Measurements from ENCODE around the gene SLC35B4.
A peak's percentile ranks its signal among the peaks of the same experiment; 100 is the strongest.
"Not testable (repeated sequence)": the region's sequence is repeated elsewhere in the genome, so short reads cannot be mapped to it uniquely, and the experiment has no call there.

The SLC35B4 gene

DNA sequence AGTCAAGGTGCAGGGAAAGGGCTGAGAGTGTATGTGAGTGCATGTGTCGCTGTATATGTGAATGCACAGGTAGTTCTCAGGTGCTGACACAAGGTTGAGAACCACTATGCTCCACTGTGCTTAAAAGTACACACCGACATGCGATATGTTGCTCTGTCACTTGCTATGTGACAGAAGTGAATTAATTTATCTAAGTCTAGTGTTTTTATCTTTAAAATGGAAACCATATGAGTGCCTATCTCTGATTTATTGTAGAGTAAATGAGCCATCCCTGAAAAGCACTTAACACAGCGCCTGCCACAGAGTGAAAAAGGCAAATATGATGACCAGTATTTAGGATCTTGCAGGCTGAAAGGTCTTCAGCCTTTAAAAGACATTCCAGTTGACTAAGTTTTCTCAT lies 4.9 kb downstream of the SLC35B4 start:
- no peak overlapping the region for H3K27ac ChIP-seq (ENCODE audit: low read depth, low read length)
- H3K4me3 ChIP-seq (ENCODE audit: low read depth, low read length), result no peak overlapping the region
- H3K4me1 ChIP-seq (ENCODE audit: control insufficient read depth, insufficient read depth, low read length), result peaks cover 6% of the 10 kb centered on the region
- no peaks in the 10 kb centered on the region for H3K9me3 ChIP-seq (ENCODE audit: control insufficient read depth, insufficient read depth, low read length)
- no peak overlapping the region for H3K9ac ChIP-seq (ENCODE audit: low read depth, low read length)
- H3K36me3 ChIP-seq (ENCODE audit: control insufficient read depth, insufficient read depth, low read length), result peaks cover 9% of the 10 kb centered on the region; the same call in 1 of the 2 replicates
- no peaks in the 10 kb centered on the region for H3K27me3 ChIP-seq (ENCODE audit: control insufficient read depth, insufficient read depth, low read length)

DNA sequence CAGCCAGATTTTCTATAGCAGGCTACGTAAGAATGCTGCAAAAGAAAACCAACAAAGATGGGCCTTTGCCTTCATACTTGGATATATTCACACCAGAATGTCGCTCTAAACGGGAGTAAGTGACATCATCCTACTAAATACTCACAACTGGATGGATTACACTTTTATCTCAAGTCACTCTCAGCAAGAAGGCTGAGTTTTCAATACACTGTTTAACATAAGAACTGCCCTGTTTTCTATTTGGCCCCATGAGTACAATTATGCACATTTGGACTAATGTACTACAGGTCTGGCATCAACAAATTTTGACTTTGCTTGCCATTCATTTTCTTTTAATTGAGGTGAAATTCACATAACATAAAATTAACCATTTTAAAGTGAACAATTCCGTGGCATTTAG lies 8.2 kb downstream of the SLC35B4 start:
- H3K27ac ChIP-seq (ENCODE audit: low read depth, low read length), result no peak overlapping the region
- no peaks in the 10 kb centered on the region for H3K27me3 ChIP-seq (ENCODE audit: control insufficient read depth, insufficient read depth, low read length)
- peaks cover 39% of the 10 kb centered on the region for H3K36me3 ChIP-seq (ENCODE audit: control insufficient read depth, insufficient read depth, low read length)
- H3K4me1 ChIP-seq (ENCODE audit: control insufficient read depth, insufficient read depth, low read length), result no peaks in the 10 kb centered on the region
- no peak overlapping the region for H3K9ac ChIP-seq (ENCODE audit: low read depth, low read length)
- no peaks in the 10 kb centered on the region for H3K9me3 ChIP-seq (ENCODE audit: control insufficient read depth, insufficient read depth, low read length)
- H3K4me3 ChIP-seq (ENCODE audit: low read depth, low read length), result no peak overlapping the region

DNA sequence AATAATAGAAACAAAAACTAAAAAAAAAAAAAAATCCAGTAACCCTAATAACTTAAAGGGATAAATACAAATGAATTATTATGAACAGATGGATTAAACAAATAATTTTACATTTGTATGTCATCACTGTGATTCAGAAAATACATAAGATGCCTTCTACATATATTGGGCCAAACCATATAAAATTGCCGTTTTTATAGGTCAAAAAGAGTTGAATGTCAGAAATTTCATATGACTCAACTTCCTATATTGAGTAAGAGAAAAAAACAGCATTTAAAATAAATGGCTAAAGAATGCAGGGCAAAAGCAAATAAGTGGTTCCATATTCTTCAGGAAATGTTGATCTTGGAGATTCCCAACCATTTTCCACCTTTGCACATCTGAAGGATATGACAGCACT lies 9.4 kb downstream of the SLC35B4 start:
- Histone ChIP-seq H3K36me3 (ENCODE audit: control insufficient read depth, insufficient read depth, low read length) (peaks cover 48% of the 10 kb centered on the region), H3K27ac (ENCODE audit: low read depth, low read length) (no peak overlapping the region), H3K27me3 (ENCODE audit: control insufficient read depth, insufficient read depth, low read length) (no peaks in the 10 kb centered on the region), H3K9ac (ENCODE audit: low read depth, low read length) (no peak overlapping the region), H3K9me3 (ENCODE audit: control insufficient read depth, insufficient read depth, low read length) (no peaks in the 10 kb centered on the region), H3K4me1 (ENCODE audit: control insufficient read depth, insufficient read depth, low read length) (no peaks in the 10 kb centered on the region), H3K4me3 (ENCODE audit: low read depth, low read length) (no peak overlapping the region)

DNA sequence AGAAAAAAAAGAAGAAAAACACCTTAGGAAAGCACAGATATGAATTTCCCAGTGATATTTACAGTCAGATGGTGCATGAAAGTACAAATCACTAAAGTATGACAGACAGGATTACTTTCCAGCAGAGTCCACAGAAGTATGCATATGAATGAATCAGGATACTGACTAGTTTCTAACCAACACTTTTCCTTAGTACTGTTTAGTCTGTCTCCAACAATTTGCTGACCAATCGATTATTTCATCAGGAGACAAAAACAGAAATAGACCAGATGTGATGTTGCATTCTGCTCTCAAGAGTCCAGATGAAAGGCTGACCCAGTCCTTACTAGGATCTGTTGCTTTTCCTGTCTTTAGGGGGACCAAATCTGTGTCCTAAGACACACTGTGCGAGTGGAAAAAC lies 14.6 kb downstream of the SLC35B4 start:
- H3K4me1 ChIP-seq (ENCODE audit: control insufficient read depth, insufficient read depth, low read length), result peaks cover 8% of the 10 kb centered on the region
- H3K9ac ChIP-seq (ENCODE audit: low read depth, low read length), result no peak overlapping the region
- no peak overlapping the region for H3K27ac ChIP-seq (ENCODE audit: low read depth, low read length)
- H3K36me3 ChIP-seq (ENCODE audit: control insufficient read depth, insufficient read depth, low read length), result peaks cover 88% of the 10 kb centered on the region
- no peaks in the 10 kb centered on the region for H3K9me3 ChIP-seq (ENCODE audit: control insufficient read depth, insufficient read depth, low read length)
- no peaks in the 10 kb centered on the region for H3K27me3 ChIP-seq (ENCODE audit: control insufficient read depth, insufficient read depth, low read length)
- no peak overlapping the region for H3K4me3 ChIP-seq (ENCODE audit: low read depth, low read length)

DNA sequence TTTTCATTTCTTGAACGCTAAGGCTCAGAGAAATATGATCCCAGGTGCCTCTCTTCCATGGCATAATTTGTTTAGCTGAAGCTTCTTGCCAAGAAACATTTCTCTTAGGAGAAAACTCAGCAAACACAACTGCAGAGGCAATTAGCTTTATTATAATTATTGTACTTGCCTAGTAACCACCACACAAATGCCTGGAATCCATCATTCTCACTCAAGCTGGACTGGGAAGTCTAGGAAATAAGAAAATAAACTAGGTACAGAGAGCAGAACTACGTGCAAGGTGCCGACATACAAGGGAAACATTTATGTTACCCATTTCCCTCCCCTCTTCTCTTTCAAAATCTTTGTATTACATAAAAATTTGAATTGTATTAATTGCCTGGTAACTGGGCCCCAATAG lies 15.1 kb downstream of the SLC35B4 start:
- Histone ChIP-seq H3K27me3 (ENCODE audit: control insufficient read depth, insufficient read depth, low read length) (no peaks in the 10 kb centered on the region), H3K36me3 (ENCODE audit: control insufficient read depth, insufficient read depth, low read length) (peaks cover 87% of the 10 kb centered on the region), H3K4me1 (ENCODE audit: control insufficient read depth, insufficient read depth, low read length) (peaks cover 8% of the 10 kb centered on the region), H3K9me3 (ENCODE audit: control insufficient read depth, insufficient read depth, low read length) (no peaks in the 10 kb centered on the region), H3K27ac (ENCODE audit: low read depth, low read length) (no peak overlapping the region), H3K4me3 (ENCODE audit: low read depth, low read length) (no peak overlapping the region), H3K9ac (ENCODE audit: low read depth, low read length) (no peak overlapping the region)

DNA sequence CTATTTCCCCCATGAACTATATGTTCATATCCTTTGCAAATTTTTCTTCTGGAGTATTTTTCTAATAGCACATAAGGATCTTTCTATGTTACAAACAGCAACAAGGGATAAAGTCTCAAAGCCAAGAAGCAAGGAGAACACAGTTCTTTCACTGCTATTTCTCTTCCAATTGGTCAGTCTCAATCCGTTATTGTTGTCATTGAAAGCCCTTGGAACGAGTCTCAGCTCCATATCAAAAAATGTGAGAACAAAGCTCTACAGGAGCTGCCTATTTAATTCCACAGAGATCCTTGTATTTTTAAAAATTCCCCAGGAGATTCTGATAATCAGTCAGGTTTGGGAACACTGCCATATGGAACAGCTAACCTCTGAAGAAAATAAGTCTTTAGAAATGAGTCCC lies 15.7 kb downstream of the SLC35B4 start:
- peaks cover 8% of the 10 kb centered on the region for H3K4me1 ChIP-seq (ENCODE audit: control insufficient read depth, insufficient read depth, low read length)
- H3K4me3 ChIP-seq (ENCODE audit: low read depth, low read length), result no peak overlapping the region
- H3K27me3 ChIP-seq (ENCODE audit: control insufficient read depth, insufficient read depth, low read length), result no peaks in the 10 kb centered on the region
- H3K9ac ChIP-seq (ENCODE audit: low read depth, low read length), result no peak overlapping the region
- H3K36me3 ChIP-seq (ENCODE audit: control insufficient read depth, insufficient read depth, low read length), result peaks cover 87% of the 10 kb centered on the region
- no peak overlapping the region for H3K27ac ChIP-seq (ENCODE audit: low read depth, low read length)
- no peaks in the 10 kb centered on the region for H3K9me3 ChIP-seq (ENCODE audit: control insufficient read depth, insufficient read depth, low read length)

DNA sequence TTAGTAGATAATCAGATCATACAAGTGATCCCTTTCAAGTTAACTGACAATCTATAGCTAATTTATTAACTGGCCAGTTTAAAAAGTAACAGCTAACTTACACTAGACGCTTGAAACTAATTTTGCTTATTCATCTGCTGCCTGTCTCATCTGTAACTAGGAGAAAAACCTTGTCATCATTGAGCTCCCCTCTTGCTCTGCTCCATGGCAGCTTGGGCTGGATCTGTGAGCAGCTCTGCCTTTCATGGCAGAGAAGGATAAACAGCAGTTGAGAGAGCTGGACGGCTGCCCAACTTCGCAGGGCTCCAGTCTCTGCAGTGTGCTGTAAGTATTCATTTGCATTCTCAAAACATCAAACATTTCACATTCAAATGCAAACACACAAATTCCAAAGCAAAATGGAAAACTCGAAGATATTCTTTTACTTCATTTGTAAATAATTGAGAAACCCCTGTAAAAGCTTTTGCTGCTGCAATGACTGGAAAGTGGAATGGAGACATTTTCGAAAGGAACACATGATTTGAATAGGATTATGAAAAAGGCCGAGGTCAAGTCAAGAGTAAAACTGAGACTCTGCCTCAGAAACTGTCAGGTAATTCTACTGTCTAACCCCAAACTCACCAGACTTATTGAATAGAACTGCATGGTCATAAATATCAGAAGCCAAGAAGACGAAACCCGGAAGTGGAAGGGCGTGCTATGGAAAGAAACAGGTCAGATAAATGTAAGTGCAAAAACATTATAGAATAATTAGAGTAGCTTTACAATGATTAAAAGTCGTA lies 17.6 kb downstream of the SLC35B4 start:
- H3K27ac ChIP-seq (ENCODE audit: low read depth, low read length), result peak overlapping the region; percentile 27
- no peaks in the 10 kb centered on the region for H3K9me3 ChIP-seq (ENCODE audit: control insufficient read depth, insufficient read depth, low read length)
- H3K27me3 ChIP-seq (ENCODE audit: control insufficient read depth, insufficient read depth, low read length), result no peaks in the 10 kb centered on the region
- H3K9ac ChIP-seq (ENCODE audit: low read depth, low read length), result no peak overlapping the region
- H3K4me3 ChIP-seq (ENCODE audit: low read depth, low read length), result no peak overlapping the region
- peaks cover 84% of the 10 kb centered on the region for H3K36me3 ChIP-seq (ENCODE audit: control insufficient read depth, insufficient read depth, low read length)
- H3K4me1 ChIP-seq (ENCODE audit: control insufficient read depth, insufficient read depth, low read length), result peaks cover 8% of the 10 kb centered on the region

DNA sequence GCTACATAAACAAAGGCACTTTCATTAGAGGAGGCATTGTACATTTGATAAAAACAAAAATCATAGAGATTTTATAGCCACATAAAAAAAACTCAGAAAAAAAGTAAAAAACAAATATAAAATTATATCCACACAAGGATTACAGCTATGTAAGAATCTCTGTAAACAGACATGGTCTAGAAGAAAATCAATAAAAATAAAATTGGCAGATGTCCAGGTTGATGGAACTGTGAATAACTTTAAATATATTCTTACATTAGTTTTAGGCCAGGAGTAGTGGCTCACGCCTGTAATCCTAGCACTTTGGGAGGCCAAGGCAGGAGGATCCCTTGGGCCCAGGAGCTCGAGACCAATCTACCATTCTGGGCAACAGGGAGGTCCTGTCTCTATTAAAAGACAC lies 19.2 kb downstream of the SLC35B4 start:
- Histone ChIP-seq H3K36me3 (ENCODE audit: control insufficient read depth, insufficient read depth, low read length) (peaks cover 75% of the 10 kb centered on the region), H3K27me3 (ENCODE audit: control insufficient read depth, insufficient read depth, low read length) (no peaks in the 10 kb centered on the region), H3K4me3 (ENCODE audit: low read depth, low read length) (no peak overlapping the region), H3K4me1 (ENCODE audit: control insufficient read depth, insufficient read depth, low read length) (peaks cover 8% of the 10 kb centered on the region), H3K27ac (ENCODE audit: low read depth, low read length) (no peak overlapping the region), H3K9me3 (ENCODE audit: control insufficient read depth, insufficient read depth, low read length) (no peaks in the 10 kb centered on the region), H3K9ac (ENCODE audit: low read depth, low read length) (no peak overlapping the region)

DNA sequence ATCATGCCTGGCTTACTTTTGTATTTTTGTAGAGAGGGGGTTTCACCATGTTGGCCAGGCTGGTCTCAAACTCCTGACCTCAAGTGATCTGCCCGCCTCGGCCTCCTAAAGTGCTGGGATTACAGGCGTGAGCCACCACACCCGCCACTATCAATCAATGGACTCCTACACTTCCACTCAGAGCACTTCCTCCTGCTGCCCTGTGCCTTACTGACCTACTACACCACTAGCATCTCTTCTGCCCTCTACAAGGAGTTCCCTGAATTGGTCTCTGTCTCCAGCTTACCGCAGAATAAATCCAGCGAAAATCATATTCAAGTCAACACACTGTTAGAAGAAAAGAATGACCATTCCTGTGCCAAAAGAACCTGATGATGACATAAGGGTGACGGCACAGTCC lies 20.7 kb downstream of the SLC35B4 start:
- H3K9me3 ChIP-seq (ENCODE audit: control insufficient read depth, insufficient read depth, low read length); H3K27me3 ChIP-seq (ENCODE audit: control insufficient read depth, insufficient read depth, low read length); H3K4me3 ChIP-seq (ENCODE audit: low read depth, low read length); H3K4me1 ChIP-seq (ENCODE audit: control insufficient read depth, insufficient read depth, low read length); H3K9ac ChIP-seq (ENCODE audit: low read depth, low read length); H3K27ac ChIP-seq (ENCODE audit: low read depth, low read length): not testable (repeated sequence)
- H3K36me3 ChIP-seq (ENCODE audit: control insufficient read depth, insufficient read depth, low read length), result peaks cover 60% of the 10 kb centered on the region

DNA sequence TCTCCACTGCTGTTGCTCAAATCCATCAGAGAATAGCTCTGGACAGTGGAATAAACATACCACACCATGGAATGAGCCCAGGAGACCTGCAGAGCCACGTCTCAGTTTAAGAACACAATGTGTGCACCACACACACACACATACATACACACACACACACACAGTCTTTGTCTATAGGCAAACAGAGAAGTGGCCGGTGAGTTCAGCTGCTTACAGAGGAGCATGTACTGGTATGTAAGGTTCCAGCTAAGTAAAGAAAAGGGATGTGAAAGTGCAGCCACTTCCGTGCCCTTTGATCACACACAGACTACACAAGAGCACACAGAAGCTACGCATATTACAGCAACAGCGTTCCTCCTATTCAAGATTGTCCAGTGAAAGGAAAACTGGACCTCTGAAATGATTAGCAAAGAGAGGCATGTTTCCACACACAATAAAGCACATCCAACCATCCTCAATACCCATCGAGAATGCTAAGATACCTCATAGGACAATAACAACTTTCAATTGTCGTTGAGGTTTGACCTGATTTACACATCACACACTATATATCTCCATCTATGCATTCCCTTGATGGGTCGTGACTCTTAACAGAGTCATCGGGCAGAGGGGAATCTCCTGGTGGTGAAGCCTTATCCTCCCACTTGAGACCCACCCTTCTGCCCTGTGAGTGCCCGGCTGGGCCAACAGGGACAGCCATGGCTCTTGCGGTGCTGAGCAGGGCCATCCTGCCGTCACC lies 23.6 kb downstream of the SLC35B4 start:
- H3K36me3 ChIP-seq (ENCODE audit: control insufficient read depth, insufficient read depth, low read length), result peaks cover 33% of the 10 kb centered on the region
- no peak overlapping the region for H3K4me3 ChIP-seq (ENCODE audit: low read depth, low read length)
- H3K9me3 ChIP-seq (ENCODE audit: control insufficient read depth, insufficient read depth, low read length), result no peaks in the 10 kb centered on the region
- H3K4me1 ChIP-seq (ENCODE audit: control insufficient read depth, insufficient read depth, low read length), result peaks cover 13% of the 10 kb centered on the region; the same call in 1 of the 2 replicates
- no peak overlapping the region for H3K27ac ChIP-seq (ENCODE audit: low read depth, low read length)
- no peaks in the 10 kb centered on the region for H3K27me3 ChIP-seq (ENCODE audit: control insufficient read depth, insufficient read depth, low read length)
- no peak overlapping the region for H3K9ac ChIP-seq (ENCODE audit: low read depth, low read length)

DNA sequence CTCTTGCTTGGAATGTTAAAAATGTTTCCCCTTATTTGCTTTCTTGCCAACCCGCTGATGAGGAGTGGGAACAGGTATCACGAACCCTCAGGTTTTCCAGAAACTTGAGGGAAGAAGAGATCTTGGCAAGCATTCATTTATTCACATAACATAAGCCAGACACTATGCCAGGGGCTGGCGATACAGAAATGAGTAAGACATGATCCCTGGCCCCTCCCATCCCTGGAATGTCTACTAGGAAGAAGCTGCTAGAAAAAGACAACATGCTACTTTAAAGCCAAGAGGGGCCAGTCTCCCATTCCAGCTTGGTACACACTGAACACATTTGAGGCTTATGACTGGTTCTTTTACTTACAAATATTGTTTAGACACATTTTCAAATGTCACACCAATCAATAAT lies 26.4 kb downstream of the SLC35B4 start:
- no peak overlapping the region for H3K4me3 ChIP-seq (ENCODE audit: low read depth, low read length)
- H3K27ac ChIP-seq (ENCODE audit: low read depth, low read length), result no peak overlapping the region
- peaks cover 13% of the 10 kb centered on the region; the same call in 1 of the 2 replicates for H3K4me1 ChIP-seq (ENCODE audit: control insufficient read depth, insufficient read depth, low read length)
- no peaks in the 10 kb centered on the region for H3K9me3 ChIP-seq (ENCODE audit: control insufficient read depth, insufficient read depth, low read length)
- H3K36me3 ChIP-seq (ENCODE audit: control insufficient read depth, insufficient read depth, low read length), result peaks cover 17% of the 10 kb centered on the region
- no peaks in the 10 kb centered on the region for H3K27me3 ChIP-seq (ENCODE audit: control insufficient read depth, insufficient read depth, low read length)
- no peak overlapping the region for H3K9ac ChIP-seq (ENCODE audit: low read depth, low read length)

All from HUES48 (cell line).